T-helper 22 cell (primary cell): Measurements from ENCODE around the gene CACNA1D.

ENCODE experiments used
- DNase-seq: peaks from one replicate; pipeline ENCODE4 v3.0.0-alpha.2; 2020; ENCODE audit warnings: low read depth

Gene CACNA1D

GRCh38 chr3:53823026-53823955 lies 328.9 kb downstream of the CACNA1D start:
- no peak for DNase-seq

DNA sequence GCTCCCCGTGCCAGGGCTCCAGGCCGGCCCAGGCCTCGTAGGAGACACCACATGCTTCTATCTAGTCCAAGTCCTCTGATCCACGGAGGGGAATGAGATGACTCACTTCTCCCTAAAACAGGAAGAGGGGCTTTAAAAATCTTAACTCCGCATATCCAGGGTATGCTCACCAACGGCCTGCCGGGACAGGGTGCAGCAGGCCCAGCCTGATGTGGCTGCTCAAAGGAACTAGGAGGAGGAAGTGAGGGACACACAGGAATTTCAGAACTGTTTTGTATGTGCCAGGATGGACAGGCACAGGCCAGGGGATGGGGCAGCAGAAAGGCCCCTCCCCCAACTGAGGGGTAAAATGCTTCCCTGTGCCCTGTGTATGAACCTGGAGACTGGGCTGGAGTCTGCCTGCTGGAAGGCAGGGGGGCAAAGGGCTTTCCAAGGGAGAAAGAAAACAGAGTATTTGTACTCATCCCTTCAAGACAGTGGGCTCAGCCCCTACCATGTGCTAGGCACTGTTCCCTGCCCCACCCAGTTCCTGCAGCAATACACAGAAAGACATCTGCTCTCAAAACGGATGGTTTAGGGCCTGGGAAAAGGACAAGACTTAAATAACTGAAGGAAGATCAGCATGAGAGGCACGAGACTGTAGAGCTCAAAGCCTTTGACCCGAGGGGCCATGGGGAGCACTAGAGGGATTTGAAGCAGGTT lies 329.7 kb downstream of the CACNA1D start:
- no peak for DNase-seq

- no peak for DNase-seq
Observed at GRCh38 chr3:53824795-53825194, 330.4 kb downstream of the CACNA1D start.

DNA sequence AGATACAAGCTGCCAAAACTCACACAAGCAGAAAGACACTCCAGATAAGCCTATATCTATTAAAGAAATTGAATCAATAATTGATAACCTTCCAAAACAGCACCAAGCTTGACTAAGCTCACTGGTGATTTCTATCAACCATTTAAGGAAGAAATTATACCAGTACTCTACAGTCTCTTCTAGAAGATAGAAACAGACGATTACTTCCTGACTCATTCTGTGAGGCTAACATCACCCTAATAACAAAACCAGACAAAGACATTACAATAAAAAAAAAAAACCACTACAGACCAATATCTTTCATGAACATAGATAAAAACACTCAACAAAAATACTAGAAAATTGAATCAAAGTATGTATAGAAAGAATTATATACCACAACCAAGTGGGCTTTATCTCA lies 331.6 kb downstream of the CACNA1D start:
- no peak for DNase-seq

- DNase-seq, result no peak
Observed at GRCh38 chr3:53828581-53828980, 334.2 kb downstream of the CACNA1D start.

DNA sequence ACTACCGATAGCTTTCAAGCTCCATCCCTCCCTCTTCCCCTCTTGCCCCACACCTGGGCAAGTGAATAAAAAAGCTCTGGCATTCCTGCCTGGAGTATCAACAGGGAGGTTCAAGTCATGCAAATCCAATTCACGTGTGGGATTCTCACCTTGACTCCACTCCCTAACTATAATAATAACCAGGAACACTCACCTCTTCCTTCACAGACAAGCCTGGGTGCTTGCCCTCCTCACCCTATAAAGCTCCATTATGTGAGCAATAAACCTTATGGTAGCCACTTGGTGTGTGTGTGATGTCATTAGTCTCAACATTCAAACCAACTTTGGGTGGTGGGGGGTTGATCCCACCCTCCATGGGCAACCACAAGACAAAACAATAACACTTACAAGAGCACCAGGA lies 335.2 kb downstream of the CACNA1D start:
- DNase-seq, result no peak

- no peak for DNase-seq
Observed at GRCh38 chr3:53830944-53831343, 336.5 kb downstream of the CACNA1D start.

DNA sequence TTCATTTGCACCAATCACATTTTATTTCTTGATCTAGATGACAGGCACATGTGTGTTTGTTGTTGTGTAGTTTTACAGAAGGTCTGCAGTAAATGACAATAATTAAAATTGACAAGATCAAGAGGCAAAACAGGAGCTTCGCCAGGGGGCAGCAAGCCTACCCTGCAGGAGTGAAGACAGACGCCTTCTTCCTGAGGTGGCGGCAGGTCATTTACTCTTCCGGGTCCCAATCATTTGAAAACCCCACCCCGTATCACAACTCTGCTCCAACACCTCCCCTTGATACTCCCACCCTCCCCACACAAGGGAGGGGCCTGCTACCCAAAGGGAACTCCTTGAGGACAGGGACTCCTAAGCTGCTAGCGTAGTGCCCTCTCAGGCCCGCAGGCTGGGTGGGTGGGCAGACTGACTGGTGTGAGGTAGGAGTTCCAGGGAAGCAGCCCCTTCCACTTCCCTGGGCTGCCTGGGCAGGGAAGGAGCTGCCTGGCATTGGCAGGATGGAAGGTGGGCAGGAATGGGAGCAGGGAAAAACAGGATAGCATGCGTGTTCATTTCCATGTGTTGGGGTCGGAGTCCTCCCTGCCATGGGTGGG lies 338.7 kb downstream of the CACNA1D start:
- no peak for DNase-seq

DNA sequence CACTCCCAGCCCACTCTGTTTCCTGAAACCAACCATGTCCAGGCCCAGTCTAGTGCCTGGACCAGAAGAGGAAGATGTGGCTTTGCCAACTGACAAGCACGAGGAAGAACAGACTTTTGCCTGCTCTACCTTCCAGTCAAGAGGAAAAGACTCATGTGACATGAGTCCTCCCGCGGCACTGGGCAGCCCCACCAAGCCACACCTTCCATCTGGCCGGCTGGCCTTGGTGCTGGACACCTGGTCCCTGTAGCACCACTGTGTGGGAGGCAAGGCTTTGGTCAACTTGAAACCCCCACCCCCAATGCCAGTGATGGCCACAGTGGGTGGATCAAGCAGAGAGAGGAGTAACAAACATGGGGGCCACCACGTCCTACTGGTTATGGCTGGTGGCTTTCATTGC lies 339.3 kb downstream of the CACNA1D start:
- no peak for DNase-seq

- no peak for DNase-seq
Observed at GRCh38 chr3:53834429-53835095, 340.2 kb downstream of the CACNA1D start.

- DNase-seq, result no peak
Observed at GRCh38 chr3:53835257-53835656, 340.8 kb downstream of the CACNA1D start.

DNA sequence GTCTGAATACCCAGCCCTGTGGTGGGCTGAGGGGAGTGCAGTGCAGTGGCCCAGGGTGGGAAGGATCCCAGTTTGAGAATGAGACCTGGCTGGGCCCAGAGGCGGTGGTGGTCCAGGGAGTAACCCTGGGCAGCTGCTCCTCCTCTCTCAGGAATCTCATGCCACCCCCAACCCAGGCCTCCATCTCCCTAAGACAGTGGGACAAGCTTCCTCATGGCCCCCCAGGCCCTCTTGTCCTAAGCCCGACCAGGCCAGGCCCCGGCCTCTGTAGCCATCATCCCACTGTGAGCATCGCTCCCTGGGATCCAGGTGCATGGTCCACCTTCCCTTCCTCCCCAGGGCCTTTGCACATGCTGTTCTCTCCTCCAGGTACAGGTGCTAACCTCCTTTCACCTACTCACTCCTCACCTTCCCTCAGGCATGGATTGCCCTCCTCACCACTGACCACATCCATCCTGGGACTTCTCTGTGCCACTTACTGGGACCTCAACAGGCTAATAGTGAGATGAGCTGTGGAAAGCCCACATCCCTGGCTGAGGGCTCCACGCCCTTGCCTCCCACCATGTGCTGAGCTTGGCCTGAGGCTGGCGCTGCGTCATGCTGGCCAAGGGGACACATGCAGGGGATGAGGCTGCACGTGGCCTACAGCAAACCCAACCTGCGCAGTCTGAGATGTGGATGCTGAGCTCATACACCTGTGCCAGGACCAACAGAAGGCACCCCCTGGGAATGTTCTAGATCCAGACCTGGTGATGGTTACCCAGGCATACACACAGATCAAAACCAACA lies 341.9 kb downstream of the CACNA1D start:
- no peak for DNase-seq

- no peak for DNase-seq
Observed at GRCh38 chr3:53837331-53837730, 342.9 kb downstream of the CACNA1D start.

DNA sequence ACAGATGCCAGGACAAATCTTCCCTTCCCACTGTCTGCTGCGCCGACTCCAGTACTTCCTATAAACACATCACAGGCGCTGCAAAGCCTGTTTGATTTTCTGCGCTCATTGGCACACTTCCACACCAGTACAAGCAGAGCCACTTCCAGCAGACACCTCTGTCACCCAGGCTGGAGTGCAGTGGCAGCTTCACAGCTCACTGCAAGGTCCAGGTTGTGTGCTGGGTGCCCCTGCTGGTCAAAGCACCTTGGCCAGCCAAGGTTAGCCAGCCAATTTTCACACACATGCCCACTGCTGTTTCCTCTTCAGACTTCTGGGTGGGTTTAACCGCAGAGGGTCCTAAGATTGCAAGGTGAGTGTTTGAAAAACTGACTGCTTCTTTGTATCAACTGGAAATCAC lies 346.9 kb downstream of the CACNA1D start:
- DNase-seq, result no peak

DNA sequence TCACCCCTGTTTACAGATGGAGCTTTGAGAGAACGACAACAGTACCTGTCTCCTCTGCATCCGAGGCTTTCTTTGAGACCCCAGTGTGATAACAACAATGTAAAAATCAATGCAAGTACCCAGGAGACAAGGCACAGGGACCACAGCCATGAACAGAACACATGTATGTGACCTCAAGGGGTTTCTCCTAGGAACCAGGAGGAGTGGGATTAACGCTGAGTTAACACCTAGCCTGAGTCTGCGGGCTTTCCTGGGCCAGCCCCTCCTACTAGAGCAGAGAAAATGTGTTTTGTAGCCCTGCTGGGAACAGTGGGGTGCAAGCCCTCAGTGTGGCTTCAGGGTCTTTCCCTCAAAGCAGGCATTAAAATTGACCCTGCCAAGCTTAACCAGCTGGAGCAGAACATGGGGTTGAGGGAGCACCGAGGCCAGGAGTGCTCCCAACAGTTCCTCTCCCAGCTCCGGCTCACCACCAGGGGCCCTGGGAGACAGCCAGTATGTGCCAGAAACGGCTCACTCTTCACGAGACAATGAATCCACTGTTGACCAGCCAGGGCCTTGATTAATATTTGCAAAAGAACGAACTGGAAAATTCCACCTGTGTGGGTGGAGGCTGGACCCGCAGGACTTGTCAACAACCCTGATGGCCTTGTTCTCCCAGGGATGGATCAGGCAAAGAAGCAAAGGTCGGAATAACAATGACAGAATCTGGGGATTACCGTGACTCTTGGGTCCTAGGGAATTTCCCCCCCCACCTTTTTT lies 348.2 kb downstream of the CACNA1D start:
- DNase-seq, result no peak

DNA sequence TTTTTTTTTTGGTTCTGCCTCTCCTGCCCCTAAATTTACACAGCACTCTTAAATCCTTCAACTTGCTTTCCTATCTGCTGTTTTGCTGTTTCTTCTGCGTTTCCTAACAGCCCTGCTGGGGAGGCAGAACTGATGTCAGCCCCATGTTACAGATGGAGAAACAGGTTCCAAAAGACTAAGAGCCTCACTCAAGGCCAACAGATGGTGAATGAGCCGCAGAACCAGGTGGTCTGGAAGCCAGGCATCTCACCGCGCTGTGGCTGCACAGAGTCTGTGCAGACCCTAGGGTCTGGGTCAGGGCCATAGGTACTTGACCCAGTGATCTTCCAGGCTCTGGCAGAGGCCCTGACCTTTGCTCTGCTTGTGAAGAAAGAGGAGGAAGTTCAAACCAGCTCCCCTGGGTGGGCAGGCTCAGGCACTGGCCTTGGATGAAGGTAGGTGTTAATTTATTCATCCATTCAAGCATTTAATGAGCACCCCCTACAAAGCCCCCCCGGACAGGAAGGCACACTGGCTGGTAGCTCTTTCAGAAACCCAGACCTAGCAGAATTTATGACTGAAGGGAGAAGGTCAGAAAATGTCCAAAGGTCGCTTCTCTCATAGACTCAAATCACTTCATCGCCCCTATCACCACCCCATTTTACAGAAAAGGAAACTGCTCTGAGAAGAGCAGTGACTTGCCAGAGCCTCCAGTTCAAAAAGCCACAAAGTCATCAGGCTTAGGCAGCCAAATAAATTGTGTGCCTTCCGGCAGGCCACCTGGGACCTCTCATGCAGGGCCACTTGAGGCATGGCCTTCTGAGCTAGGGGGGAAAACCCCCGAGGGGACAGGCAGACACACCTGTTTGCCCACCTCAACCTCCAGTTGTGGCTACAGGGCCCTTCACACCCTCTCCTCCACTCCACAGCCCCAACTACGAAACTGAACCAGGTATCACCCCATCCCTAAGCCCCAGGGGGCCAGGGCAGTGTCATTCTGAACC lies 349.1 kb downstream of the CACNA1D start:
- DNase-seq, result no peak

GRCh38 chr3:53844262-53845102 lies 350.1 kb downstream of the CACNA1D start:
- no peak for DNase-seq

GRCh38 chr3:53845103-53845880 lies 350.9 kb downstream of the CACNA1D start:
- DNase-seq, result no peak
